Astrocyte (in vitro differentiated cells and primary cell): Measurements from ENCODE around the gene ING5. TPM values are rescaled to one million over a fixed set of nuclear protein-coding genes. Genes with fewer than 3 reads are reported as not detected.

Source experiments
- DNase-seq: peaks from one replicate; pipeline ENCODE4 v3.0.0-alpha.2; 2010; ENCODE audit warnings: low read depth
- FAIRE-seq: peaks from 2 replicates; lab custom pipeline; 2011; peaks lifted over from hg19 to GRCh38; lab: Jason Lieb, UNC
- H2AFZ ChIP-seq: 2 replicates; pipeline ENCODE4 v1.6.0; 2012; ENCODE audit warnings: low read depth, low read length, inconsistent platforms
- H3K27ac ChIP-seq: 2 replicates; pipeline ENCODE4 v1.5.1; 2011; ENCODE audit warnings: low read depth, low read length, inconsistent platforms
- H3K27me3 ChIP-seq: 2 replicates; pipeline ENCODE4 v1.6.0; 2011; ENCODE audit warnings: low read length, inconsistent platforms; ENCODE audit not compliant: insufficient read depth
- H3K36me3 ChIP-seq: 2 replicates; pipeline ENCODE4 v1.5.1; 2011; ENCODE audit warnings: low read length, inconsistent platforms; ENCODE audit not compliant: insufficient read depth
- H3K4me1 ChIP-seq: 2 replicates; pipeline ENCODE4 v1.5.1; 2011; ENCODE audit warnings: low read length, inconsistent platforms; ENCODE audit not compliant: insufficient read depth
- H3K4me2 ChIP-seq: 2 replicates; pipeline ENCODE4 v1.6.0; 2012; ENCODE audit warnings: low read length, inconsistent platforms
- H3K4me3 ChIP-seq: 2 replicates; pipeline ENCODE4 v1.5.1; 2011; ENCODE audit warnings: low read depth, mild to moderate bottlenecking, low read length, inconsistent platforms; ENCODE audit not compliant: insufficient read depth
- H3K79me2 ChIP-seq: 2 replicates; pipeline ENCODE4 v1.6.0; 2012; ENCODE audit warnings: mild to moderate bottlenecking, low read length, inconsistent platforms; ENCODE audit not compliant: insufficient read depth
- H3K9ac ChIP-seq: 2 replicates; pipeline ENCODE4 v1.6.0; 2012; ENCODE audit warnings: mild to moderate bottlenecking, low read length, inconsistent platforms
- H3K9me3 ChIP-seq: 2 replicates; pipeline ENCODE4 v1.5.1; 2012; ENCODE audit warnings: low read depth, mild to moderate bottlenecking, low read length, inconsistent platforms; ENCODE audit not compliant: insufficient read depth
- H4K20me1 ChIP-seq: 2 replicates; pipeline ENCODE4 v1.6.0; 2012; ENCODE audit warnings: low read length, inconsistent platforms; ENCODE audit not compliant: insufficient read depth
- H3K27ac Mint-ChIP-seq: one replicate; pipeline ENCODE4 v1.8.0; 2021; ENCODE audit warnings: mild to moderate bottlenecking, mixed read lengths; ENCODE audit not compliant: unreplicated experiment
- H3K27me3 Mint-ChIP-seq: one replicate; pipeline ENCODE4 v1.8.0; 2021; ENCODE audit warnings: low read depth, mixed read lengths; ENCODE audit not compliant: unreplicated experiment
- H3K36me3 Mint-ChIP-seq: one replicate; pipeline ENCODE4 v1.8.0; 2021; ENCODE audit warnings: low read depth, mixed read lengths; ENCODE audit not compliant: unreplicated experiment
- H3K4me1 Mint-ChIP-seq: one replicate; pipeline ENCODE4 v1.8.0; 2021; ENCODE audit warnings: low read depth, mixed read lengths; ENCODE audit not compliant: unreplicated experiment
- H3K4me3 Mint-ChIP-seq: one replicate; pipeline ENCODE4 v1.8.0; 2021; ENCODE audit warnings: mild to moderate bottlenecking, moderate library complexity, mixed read lengths; ENCODE audit not compliant: unreplicated experiment
- H3K9me3 Mint-ChIP-seq: one replicate; pipeline ENCODE4 v1.8.0; 2021; ENCODE audit warnings: mild to moderate bottlenecking, mixed read lengths; ENCODE audit not compliant: unreplicated experiment
- CTCF ChIP-seq: IDR thresholded peaks from 2 replicates; pipeline ENCODE4 v1.5.1; 2011; ENCODE audit warnings: low read depth, mild to moderate bottlenecking, inconsistent platforms, low read length, moderate library complexity; ENCODE audit not compliant: insufficient read depth
- EZH2 ChIP-seq: IDR thresholded peaks from 2 replicates; pipeline ENCODE4 v1.6.1; 2012; ENCODE audit warnings: mild to moderate bottlenecking, low read length, inconsistent platforms; ENCODE audit not compliant: insufficient read depth
- total RNA-seq: library from RNA; stranded (reverse); gene quantifications from 2 replicates; pipeline ENCODE4 v1.2.1, GENCODE V29; 2021

The ING5 gene
- total RNA-seq, 1 donor from 2014 or later: 19.7 TPM

GRCh38 chr2:241686650-241687425, 15.0 kb upstream of the ING5 start, which contains the start of gene DTYMK:
Gene DTYMK, minus strand, starts transcription at chr2:241686815. Its CDS starts 32 bp downstream, at chr2:241686783.
- H3K9me3 Mint-ChIP-seq: no peaks in the 10 kb centered on the region
- peak within 1 kb of the TSS; percentile 97 for H3K4me3 Mint-ChIP-seq
- peak within 1 kb of the TSS; percentile 96 for H3K4me2 ChIP-seq
- no peaks in the 10 kb centered on the region for H3K9me3 ChIP-seq
- no peaks in the 10 kb centered on the region for H4K20me1 ChIP-seq
- H3K4me1 ChIP-seq: peaks cover 29% of the 10 kb centered on the region
- peaks cover 4% of the 10 kb centered on the region for H3K4me1 Mint-ChIP-seq
- H3K27me3 ChIP-seq: no peaks in the 10 kb centered on the region
- H3K79me2 ChIP-seq: peaks cover 68% of the 10 kb centered on the region
- peaks cover 3% of the 10 kb centered on the region for H3K36me3 Mint-ChIP-seq
- H3K9ac ChIP-seq: peak within 1 kb of the TSS; percentile 96
- H3K4me3 ChIP-seq: peak within 1 kb of the TSS; percentile 84
- peak within 1 kb of the TSS; percentile 70 for H2AFZ ChIP-seq
- H3K27ac ChIP-seq: peak within 1 kb of the TSS; percentile 92
- H3K27me3 Mint-ChIP-seq: no peaks in the 10 kb centered on the region
- TF ChIP-seq CTCF (no peak), EZH2 (no peak)
- DNase-seq: peak; percentile 86
- H3K36me3 ChIP-seq: peaks cover 18% of the 10 kb centered on the region
- FAIRE-seq: no peak
- H3K27ac Mint-ChIP-seq: peak within 1 kb of the TSS; percentile 82

- H3K4me2 ChIP-seq: no peak overlapping the region
- no peaks in the 10 kb centered on the region for H3K9me3 Mint-ChIP-seq
- peaks cover 34% of the 10 kb centered on the region for H3K4me1 ChIP-seq
- H3K9me3 ChIP-seq: no peaks in the 10 kb centered on the region
- TF ChIP-seq EZH2 (no peak), CTCF (no peak)
- no peak overlapping the region for H2AFZ ChIP-seq
- no peak overlapping the region for H3K27ac Mint-ChIP-seq
- FAIRE-seq (no peak), DNase-seq (no peak)
- H3K79me2 ChIP-seq: peaks cover 51% of the 10 kb centered on the region
- H3K27ac ChIP-seq: no peak overlapping the region
- H3K27me3 ChIP-seq: no peaks in the 10 kb centered on the region
- H3K9ac ChIP-seq: no peak overlapping the region
- H3K4me3 Mint-ChIP-seq: peak overlapping the region; percentile 14
- H3K36me3 ChIP-seq: peaks cover 14% of the 10 kb centered on the region
- peaks cover 3% of the 10 kb centered on the region for H4K20me1 ChIP-seq
- H3K4me1 Mint-ChIP-seq: peaks cover 9% of the 10 kb centered on the region
- no peak overlapping the region for H3K4me3 ChIP-seq
- H3K36me3 Mint-ChIP-seq: peaks cover 2% of the 10 kb centered on the region
- no peaks in the 10 kb centered on the region for H3K27me3 Mint-ChIP-seq
These were observed 12.5 kb upstream of the ING5 start for GRCh38 chr2:241689306-241689705.
